Measurements from ENCODE around the gene TMEM8B. TPM values are rescaled to one million over a fixed set of nuclear protein-coding genes. Genes with fewer than 3 reads are reported as not detected.
A peak's percentile ranks its signal among the peaks of the same experiment; 100 is the strongest.

TMEM8B gene
- total RNA-seq, 4 donors from 2014 or later: 11.7 to 23.8 (median 18.6) TPM

DNA sequence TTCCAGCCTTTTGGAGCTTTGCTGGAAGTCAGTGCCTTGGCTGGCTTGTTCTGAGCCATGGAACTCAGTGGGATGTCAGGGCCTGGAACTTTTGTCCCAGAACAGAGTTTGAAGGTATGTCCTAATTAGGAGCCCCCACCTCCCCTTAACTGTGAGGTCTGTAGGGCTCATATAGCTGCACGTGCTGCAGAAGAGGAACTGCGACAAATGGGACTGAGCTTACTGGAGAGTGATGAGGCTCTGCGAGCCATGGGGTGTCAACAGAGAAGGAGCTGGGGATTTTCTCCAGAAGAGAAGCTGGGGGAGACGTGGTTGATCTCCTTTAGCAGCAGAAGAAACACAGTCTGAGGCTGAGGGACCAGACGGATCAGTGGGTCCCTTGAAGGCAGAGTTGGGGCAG lies 10.9 kb downstream of the TMEM8B start:
- H3K4me1 ChIP-seq: peaks cover 0 to 28% (median 6%) of the 10 kb centered on the region in 3 donors
- ATAC-seq: no peak
- WGBS, 2 donors (ENCODE audit: low coverage in 1 of 2): 89 to 96% methylated on average over 3 of the region's 5 CpGs
- no peak overlapping the region for H3K4me3 ChIP-seq
- peaks cover 0 to 28% of the 10 kb centered on the region in 2 donors for H3K36me3 ChIP-seq
- TF ChIP-seq POLR2AphosphoS5 (IDR thresholded peaks at IDR 0.05): no peak
- TF ChIP-seq POLR2A (IDR thresholded peaks at IDR 0.05): no peak
- TF ChIP-seq, protein P1, sequence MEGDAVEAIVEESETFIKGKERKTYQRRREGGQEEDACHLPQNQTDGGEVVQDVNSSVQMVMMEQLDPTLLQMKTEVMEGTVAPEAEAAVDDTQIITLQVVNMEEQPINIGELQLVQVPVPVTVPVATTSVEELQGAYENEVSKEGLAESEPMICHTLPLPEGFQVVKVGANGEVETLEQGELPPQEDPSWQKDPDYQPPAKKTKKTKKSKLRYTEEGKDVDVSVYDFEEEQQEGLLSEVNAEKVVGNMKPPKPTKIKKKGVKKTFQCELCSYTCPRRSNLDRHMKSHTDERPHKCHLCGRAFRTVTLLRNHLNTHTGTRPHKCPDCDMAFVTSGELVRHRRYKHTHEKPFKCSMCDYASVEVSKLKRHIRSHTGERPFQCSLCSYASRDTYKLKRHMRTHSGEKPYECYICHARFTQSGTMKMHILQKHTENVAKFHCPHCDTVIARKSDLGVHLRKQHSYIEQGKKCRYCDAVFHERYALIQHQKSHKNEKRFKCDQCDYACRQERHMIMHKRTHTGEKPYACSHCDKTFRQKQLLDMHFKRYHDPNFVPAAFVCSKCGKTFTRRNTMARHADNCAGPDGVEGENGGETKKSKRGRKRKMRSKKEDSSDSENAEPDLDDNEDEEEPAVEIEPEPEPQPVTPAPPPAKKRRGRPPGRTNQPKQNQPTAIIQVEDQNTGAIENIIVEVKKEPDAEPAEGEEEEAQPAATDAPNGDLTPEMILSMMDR (IDR thresholded peaks at IDR 0.05): no peak
- TF ChIP-seq EP300 (IDR thresholded peaks at IDR 0.05): no peak
- H3K27ac ChIP-seq: no peak overlapping the region
- H3K9me3 ChIP-seq: no peaks in the 10 kb centered on the region
- no peaks in the 10 kb centered on the region for H3K27me3 ChIP-seq

DNA sequence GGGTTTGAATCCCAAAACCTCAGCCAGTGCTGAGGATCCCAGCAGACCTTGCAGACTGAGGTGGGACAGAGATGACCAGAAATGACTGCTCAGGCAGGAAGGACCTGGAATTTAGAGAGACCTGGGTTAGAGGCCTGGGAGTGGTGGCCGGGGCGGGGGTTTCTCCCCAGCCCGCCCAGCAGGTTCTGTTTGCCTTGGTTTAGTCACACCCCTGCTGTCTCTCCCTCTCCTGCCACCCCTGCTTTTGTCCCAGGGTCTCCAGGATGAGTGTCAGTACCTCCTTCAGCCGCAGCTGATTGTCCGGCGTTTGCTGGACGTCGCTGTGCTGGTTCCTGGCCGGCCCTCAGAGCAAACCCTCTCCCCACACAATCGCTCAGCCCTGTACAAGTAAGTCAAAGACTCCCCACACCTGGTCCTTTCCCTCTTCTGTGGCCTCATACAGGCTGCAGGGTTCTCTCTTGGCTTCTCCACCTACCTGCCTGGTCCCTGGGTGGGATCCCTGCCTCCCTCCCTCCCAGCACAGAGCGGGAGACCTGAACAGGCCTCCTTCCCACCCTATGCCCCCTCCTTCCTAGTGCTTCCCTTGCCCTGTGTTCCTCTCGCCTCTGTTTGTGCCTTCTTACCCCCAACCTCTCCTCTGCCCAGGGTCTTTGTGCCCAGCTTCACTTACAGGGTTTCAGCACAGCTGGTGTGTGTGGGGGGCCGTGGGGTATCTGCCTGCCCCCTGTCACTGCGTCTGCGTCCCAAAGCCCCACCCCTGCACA lies 12.0 kb downstream of the TMEM8B start:
- Histone ChIP-seq H3K27ac (no peak overlapping the region), H3K27me3 (no peaks in the 10 kb centered on the region), H3K9me3 (no peaks in the 10 kb centered on the region), H3K4me3 (no peak overlapping the region), H3K4me1 (peaks cover 2 to 39% (median 16%) of the 10 kb centered on the region in 3 donors), H3K36me3 (peaks cover 0 to 18% of the 10 kb centered on the region in 2 donors)
- TF ChIP-seq POLR2AphosphoS5 (IDR thresholded peaks at IDR 0.05): no peak
- TF ChIP-seq EP300 (IDR thresholded peaks at IDR 0.05): no peak
- TF ChIP-seq POLR2A (IDR thresholded peaks at IDR 0.05): no peak
- TF ChIP-seq, protein P1 (IDR thresholded peaks at IDR 0.05): no peak
- no peak for ATAC-seq
- WGBS, 2 donors (ENCODE audit: low coverage in 1 of 2): 100% methylated on average over 5 of the region's 15 CpGs; no CpG with 5 or more reads in 1 of the 2 donors

DNA sequence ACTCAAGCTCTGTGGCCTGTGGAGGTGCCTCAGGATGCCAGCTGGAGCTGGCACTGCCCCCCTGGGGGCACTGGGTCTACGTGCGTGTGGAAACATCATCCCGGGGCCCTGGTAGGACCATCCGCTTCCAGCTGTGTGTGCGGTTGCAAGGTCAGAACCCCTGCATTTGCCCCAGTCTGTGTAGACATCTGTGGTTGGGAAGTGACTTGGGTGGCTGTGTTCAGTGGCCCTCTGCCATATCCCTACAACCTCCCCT lies 12.5 kb downstream of the TMEM8B start:
- ATAC-seq: no peak
- peaks cover 2 to 44% (median 21%) of the 10 kb centered on the region in 3 donors for H3K4me1 ChIP-seq
- H3K4me3 ChIP-seq: no peak overlapping the region
- peaks cover 0 to 23% of the 10 kb centered on the region in 2 donors for H3K36me3 ChIP-seq
- H3K27me3 ChIP-seq: no peaks in the 10 kb centered on the region
- 0% methylated on average over 1 of the region's 5 CpGs; no CpG with 5 or more reads in 1 of the 2 donors for WGBS, 2 donors (ENCODE audit: low coverage in 1 of 2)
- H3K27ac ChIP-seq: no peak overlapping the region
- TF ChIP-seq POLR2AphosphoS5 (IDR thresholded peaks at IDR 0.05) (no peak), EP300 (IDR thresholded peaks at IDR 0.05) (no peak), POLR2A (IDR thresholded peaks at IDR 0.05) (no peak)
- H3K9me3 ChIP-seq: no peaks in the 10 kb centered on the region

DNA sequence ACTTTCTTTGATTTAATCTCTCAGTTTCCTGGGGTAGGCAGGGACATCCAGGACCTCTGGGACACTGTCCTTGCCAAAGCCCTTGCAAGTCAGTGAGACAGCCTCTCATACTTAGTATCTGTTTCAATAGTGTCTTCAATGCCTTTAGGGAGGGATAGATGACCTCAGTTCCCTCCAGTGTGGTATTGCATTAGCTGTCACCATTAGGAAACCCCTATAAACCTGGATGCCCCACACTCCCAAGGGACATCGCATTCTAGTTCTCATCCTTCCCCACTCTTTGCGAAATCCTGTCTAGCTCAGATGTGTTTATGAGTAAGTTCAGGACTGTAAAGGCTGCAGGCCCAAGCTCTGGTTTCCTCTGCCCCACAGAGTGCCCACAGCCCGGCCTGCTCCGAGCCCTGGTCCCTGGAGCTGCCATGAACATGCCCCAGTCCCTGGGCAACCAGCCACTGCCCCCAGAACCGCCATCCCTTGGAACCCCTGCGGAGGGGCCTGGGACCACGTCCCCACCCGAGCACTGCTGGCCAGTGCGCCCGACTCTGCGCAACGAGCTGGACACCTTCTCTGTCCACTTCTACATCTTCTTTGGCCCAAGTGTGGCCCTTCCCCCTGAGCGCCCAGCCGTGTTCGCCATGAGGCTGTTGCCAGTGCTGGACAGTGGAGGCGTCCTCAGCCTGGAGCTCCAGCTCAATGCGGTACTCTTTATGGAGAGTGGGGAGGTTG lies 13.2 kb downstream of the TMEM8B start:
- Histone ChIP-seq H3K36me3 (peaks cover 0 to 29% of the 10 kb centered on the region in 2 donors), H3K4me1 (peaks cover 2 to 50% (median 24%) of the 10 kb centered on the region in 3 donors), H3K27ac (peak overlapping the region in 2 of 4 donors; percentile 83 to 86), H3K9me3 (no peaks in the 10 kb centered on the region), H3K4me3 (no peak overlapping the region), H3K27me3 (no peaks in the 10 kb centered on the region)
- WGBS, 2 donors (ENCODE audit: low coverage in 1 of 2): 60 to 87% methylated on average over 2 to 3 of the region's 17 CpGs
- TF ChIP-seq POLR2AphosphoS5 (IDR thresholded peaks at IDR 0.05) (no peak), EP300 (IDR thresholded peaks at IDR 0.05) (no peak)
- no peak for ATAC-seq

DNA sequence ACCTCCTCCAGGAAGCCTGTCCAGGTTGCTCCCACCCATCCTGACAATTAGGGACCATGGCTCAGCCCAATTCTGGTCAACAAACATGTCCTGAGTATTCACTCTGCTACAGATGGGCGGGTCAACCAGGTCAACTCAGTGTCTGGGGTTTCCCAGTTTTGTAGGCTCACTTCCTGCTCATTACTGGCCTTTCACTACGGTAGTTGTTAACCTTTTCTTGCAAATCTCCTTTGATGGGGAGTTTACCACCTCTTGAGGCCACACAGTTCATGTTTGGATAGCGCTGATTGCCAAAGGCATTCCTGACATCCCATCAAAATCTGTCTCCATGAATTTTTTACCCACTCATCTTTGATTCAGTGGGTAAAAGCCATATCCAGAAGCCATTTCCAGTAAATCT lies 13.8 kb downstream of the TMEM8B start:
- Histone ChIP-seq H3K4me3 (no peak overlapping the region), H3K27me3 (no peaks in the 10 kb centered on the region), H3K36me3 (peaks cover 0 to 35% of the 10 kb centered on the region in 2 donors), H3K9me3 (no peaks in the 10 kb centered on the region), H3K4me1 (peaks cover 2 to 57% (median 24%) of the 10 kb centered on the region in 3 donors), H3K27ac (peak overlapping the region in 3 of 4 donors; percentile 80 to 86 (median 83))
- no peak for ATAC-seq
- TF ChIP-seq EP300 (IDR thresholded peaks at IDR 0.05) (no peak), POLR2AphosphoS5 (IDR thresholded peaks at IDR 0.05) (no peak), POLR2A (IDR thresholded peaks at IDR 0.05) (no peak)
- TF ChIP-seq, protein P1 (IDR thresholded peaks at IDR 0.05): no peak
- 93% methylated on average over 2 to 3 of the region's 3 CpGs for WGBS, 2 donors (ENCODE audit: low coverage in 1 of 2)

Measured in gastroesophageal sphincter (tissue), 4 donors.